Airway epithelial cell (primary cell): Measurements from ENCODE around the gene IGLL1. TPM values are rescaled to one million over a fixed set of nuclear protein-coding genes. Genes with fewer than 3 reads are reported as not detected.

ENCODE experiments used
- total RNA-seq: library from RNA; depleted of rRNA; stranded (reverse); fragments of >200 nt; gene quantifications from 2 replicates; pipeline ENCODE4 v1.2.3, GENCODE V29; 2015

Gene IGLL1
- not detected in 2 replicates for total RNA-seq

DNA sequence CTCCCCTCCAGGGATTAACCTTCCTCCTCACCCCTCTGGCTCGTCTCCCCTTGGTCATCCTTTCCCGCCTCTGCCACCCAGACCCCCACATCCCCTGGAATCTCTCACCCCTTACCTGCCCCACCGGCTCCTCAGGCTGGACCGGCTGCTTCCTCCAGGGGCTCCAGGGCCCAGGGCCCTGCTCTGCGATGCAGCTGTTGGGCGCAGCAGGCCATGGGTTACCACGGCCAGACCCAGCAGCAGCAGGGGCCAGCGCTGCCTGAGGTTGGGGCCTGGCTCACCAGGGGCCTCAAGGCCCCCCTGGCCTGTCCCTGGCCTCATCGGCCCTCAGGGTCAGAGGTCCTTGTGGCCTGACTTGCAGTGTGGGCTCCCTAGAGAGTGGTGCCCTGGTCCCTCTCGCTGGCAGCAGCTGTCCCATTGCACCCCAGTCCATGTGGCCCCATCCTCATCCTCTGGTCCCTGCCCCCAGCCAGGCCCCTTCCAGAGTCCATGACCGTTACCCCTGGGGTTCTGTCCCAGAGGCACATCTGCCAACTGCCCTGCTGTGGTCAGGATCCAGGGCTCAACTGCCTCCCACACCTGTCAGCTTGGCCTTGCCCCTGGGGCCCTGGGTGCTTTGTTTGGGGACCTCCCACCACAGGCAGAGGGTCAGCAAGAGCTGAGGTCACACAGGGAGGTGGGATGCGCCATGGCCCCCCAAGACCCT, at the start of gene IGLL1:
IGLL1 (minus strand) TSS at position 421 of the 706 bp plus-strand sequence; CDS start at position 321, 100 bp downstream.

Other genes starting within 250 kb of the IGLL1 start
- gene DRICH1, start 52.0 kb upstream of the IGLL1 start, total RNA-seq = not detected in 2 replicates
- gene RGL4, start 110.7 kb upstream of the IGLL1 start, total RNA-seq = not detected in 2 replicates
- gene ZNF70, start 170.8 kb upstream of the IGLL1 start, total RNA-seq = 1.4 and 1.6 TPM in 2 replicates
- gene VPREB3, start 174.1 kb upstream of the IGLL1 start, total RNA-seq = not detected in 2 replicates
- gene C22orf15, start 182.7 kb upstream of the IGLL1 start, total RNA-seq = 0.35 TPM in 1 of 2 replicates, not detected in the other
- 0.98 and 7.2 TPM in 2 replicates for gene CHCHD10, start 187.7 kb upstream of the IGLL1 start, total RNA-seq
- gene MMP11, start 192.6 kb upstream of the IGLL1 start, total RNA-seq = 0.46 and 1.3 TPM in 2 replicates
- gene SMARCB1, start 206.7 kb upstream of the IGLL1 start, total RNA-seq = 89.9 and 90.7 TPM in 2 replicates